Heart left ventricle (tissue), 16 donors: ENCODE measurements around the gene LRRC63. TPM values are rescaled to one million over a fixed set of nuclear protein-coding genes. Genes with fewer than 3 reads are reported as not detected.

Source experiments
- ATAC-seq, 4 donors: fragments of 200-7000 bp; cut with Tn5 transposase; one replicate each; pipeline ENCODE4 v1.9.1; 2020 to 2022; ENCODE audit warnings: moderate library complexity in 4 of 4, mild to moderate bottlenecking in 3 of 4, moderate number of reproducible peaks in 1 of 4
- DNase-seq, 5 donors: peaks; one replicate each; pipeline ENCODE4 v3.0.0-alpha.2; 2020
- H3K27ac ChIP-seq, 12 donors: fragments of 200-600 bp; sonication (generic) in 4 of 12; one replicate each; pipeline versions ENCODE4 v1.5.0 to v1.8.0; 2016 to 2022; ENCODE audit warnings: mild to moderate bottlenecking in 2 of 12
- H3K27me3 ChIP-seq, 9 donors: fragments of 200-600 bp; sonication (generic) in 2 of 9; one replicate each; pipeline versions ENCODE4 v1.5.1 to v1.8.0; 2016 to 2022; ENCODE audit warnings: mild to moderate bottlenecking in 3 of 9
- H3K36me3 ChIP-seq, 9 donors: fragments of 200-600 bp; sonication (generic) in 2 of 9; one replicate each; pipeline versions ENCODE4 v1.5.0 to v1.8.0; 2018 to 2022; ENCODE audit warnings: mild to moderate bottlenecking in 2 of 9
- H3K4me1 ChIP-seq, 12 donors: fragments of 200-600 bp; sonication (generic) in 4 of 12; one replicate each; pipeline versions ENCODE4 v1.5.0 to v1.8.0; 2016 to 2022; ENCODE audit warnings: mild to moderate bottlenecking in 3 of 12
- H3K4me3 ChIP-seq, 12 donors: fragments of 200-600 bp; sonication (generic) in 4 of 12; one replicate each; pipeline versions ENCODE4 v1.5.0 to v1.8.0; 2017 to 2022; ENCODE audit warnings: mild to moderate bottlenecking in 9 of 12, moderate library complexity in 4 of 12
- H3K9me3 ChIP-seq, 12 donors: fragments of 200-600 bp; sonication (generic) in 4 of 12; one replicate each; pipeline versions ENCODE4 v1.5.0 to v1.8.0; 2016 to 2022; ENCODE audit warnings: mild to moderate bottlenecking in 1 of 12
- POLR2A ChIP-seq, 2 donors: fragments of 450-650 bp; IDR thresholded peaks; one replicate each; pipeline ENCODE4 v1.6.1; 2017; ENCODE audit warnings: antibody characterized with exemption in 2 of 2, mild to moderate bottlenecking in 2 of 2, moderate library complexity in 2 of 2
- WGBS, 4 donors: extraction: QIAGEN DNeasy Blood & Tissue Kit in 2 of 4; methylation state at CpG; one replicate each; pipeline versions ENCODE4 v1.1.5 to v1.1.7; 2013 to 2018; 5-methylcytosine and 5-hydroxymethylcytosine counted together
- intact Hi-C, 10 donors: fragments of 100-400 bp; cut with DNase I; formaldehyde crosslinking; loops; one replicate each; pipeline versions ENCODE4 v1.11.1 to v1.14.2; 2022
- polyA plus RNA-seq, 2 donors: library from polyadenylated mRNA; stranded (reverse); fragments of 200-250 nt; gene quantifications; one replicate each; pipeline ENCODE4 v1.2.3, GENCODE V29; 2013
- total RNA-seq, 9 donors: library from RNA; depleted of rRNA in 2 of 9; stranded (reverse); fragments of >200 nt in 2 of 9; fragmentation: NEBNext Ultra II Directional in 3 of 9; extraction: Animal tissue kit (Norgen Biotek cat#: 25700) in 3 of 9; gene quantifications; one replicate each; pipeline versions ENCODE4 v1.1.0 to v1.2.4, GENCODE V29; 2016 to 2023
- TF ChIP-seq, protein P1 (sequence below), 12 donors: fragments of 200-600 bp; sonication (generic) in 4 of 12; IDR thresholded peaks; one replicate each; pipeline versions ENCODE4 v1.5.0 to v1.8.0; 2018 to 2022; ENCODE audit warnings: antibody characterized with exemption in 12 of 12, mild to moderate bottlenecking in 5 of 12
- donor health status: ischemic (EF 13 %, LVEDD 7.1; RV severe dilation, severe dysfunction).
- donor health status: healthy with polysubstance abuse.
- donor health status: DM: no; HTN: yes; CAD: no.
- donor health status: DM: no; HTN: no; CAD: no.
- donor health status: ischemic (EF 25% LVEDD 6.9; RV normal size, moderate dysfunction).
- donor health status: ischemic (EF 25% LVEDD 5.7; RV mildly dilated, moderate dysfunction).
- donor health status: healthy.
- donor health status: DM: yes; HTN: yes; CAD: no.
- donor health status: ischemic (EF 35%, LVEDD 5.7; RV mildly dilated, moderate dysfunction).
- donor health status: nonischemic (EF 11% LVEDD 7.7; RV severe dilation, severe dysfunction).
- donor health status: DM: yes; HTN: yes; CAD: no.
- donor health status: PGD.
- donor health status: ischemic (EF 29% LVEDD 5.4; RV normal size, mild dysfunction).
- donor health status: nonischemic (EF 23%, LVEDD 6.1; RV moderate dilation, normal function).

LRRC63 gene
- total and polyA plus RNA-seq, 11 donors = 0.14 to 0.48 TPM; not detected in 9

DNA sequence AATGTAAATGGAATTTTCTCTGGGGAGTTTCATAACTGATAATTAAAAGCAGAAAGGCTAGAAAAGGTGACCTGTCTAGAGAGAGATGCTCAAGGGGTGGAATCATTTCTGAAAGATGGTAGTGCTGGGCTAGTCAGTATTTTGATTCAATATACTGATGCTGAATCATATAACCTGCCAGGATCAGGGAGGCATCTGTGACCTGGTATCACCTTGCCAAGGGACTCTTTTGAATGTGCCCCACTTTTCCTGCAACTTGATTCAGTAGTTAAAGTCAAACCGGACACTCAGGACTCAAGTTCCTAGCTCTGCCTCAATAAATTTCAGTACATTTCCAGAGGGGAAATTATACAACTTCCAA, 45.5 kb upstream of the LRRC63 start:
- H3K4me3 ChIP-seq = no peak overlapping the region
- H3K9me3 ChIP-seq = no peaks in the 10 kb centered on the region
- ATAC-seq = no peak
- TF ChIP-seq, protein P1, sequence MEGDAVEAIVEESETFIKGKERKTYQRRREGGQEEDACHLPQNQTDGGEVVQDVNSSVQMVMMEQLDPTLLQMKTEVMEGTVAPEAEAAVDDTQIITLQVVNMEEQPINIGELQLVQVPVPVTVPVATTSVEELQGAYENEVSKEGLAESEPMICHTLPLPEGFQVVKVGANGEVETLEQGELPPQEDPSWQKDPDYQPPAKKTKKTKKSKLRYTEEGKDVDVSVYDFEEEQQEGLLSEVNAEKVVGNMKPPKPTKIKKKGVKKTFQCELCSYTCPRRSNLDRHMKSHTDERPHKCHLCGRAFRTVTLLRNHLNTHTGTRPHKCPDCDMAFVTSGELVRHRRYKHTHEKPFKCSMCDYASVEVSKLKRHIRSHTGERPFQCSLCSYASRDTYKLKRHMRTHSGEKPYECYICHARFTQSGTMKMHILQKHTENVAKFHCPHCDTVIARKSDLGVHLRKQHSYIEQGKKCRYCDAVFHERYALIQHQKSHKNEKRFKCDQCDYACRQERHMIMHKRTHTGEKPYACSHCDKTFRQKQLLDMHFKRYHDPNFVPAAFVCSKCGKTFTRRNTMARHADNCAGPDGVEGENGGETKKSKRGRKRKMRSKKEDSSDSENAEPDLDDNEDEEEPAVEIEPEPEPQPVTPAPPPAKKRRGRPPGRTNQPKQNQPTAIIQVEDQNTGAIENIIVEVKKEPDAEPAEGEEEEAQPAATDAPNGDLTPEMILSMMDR (IDR thresholded peaks at IDR 0.05) = no peak
- TF ChIP-seq POLR2A (IDR thresholded peaks at IDR 0.05) = no peak
- peaks cover 0 to 6% (median 0%) of the 10 kb centered on the region in 9 donors for H3K36me3 ChIP-seq
- peaks cover 0 to 13% (median 0%) of the 10 kb centered on the region in 9 donors for H3K27me3 ChIP-seq
- H3K27ac ChIP-seq = no peak overlapping the region
- WGBS, 4 donors = 72 to 89% (median 85%) methylated on average over 1 of the region's 1 CpG
- H3K4me1 ChIP-seq = peaks cover 0 to 83% (median 7%) of the 10 kb centered on the region in 12 donors
- intact Hi-C loops = loop anchor here in 1 of 10 donors (10.0 kb wide), 1 partner anchor 541 kb away; no protein-coding TSS in a partner anchor
- DNase-seq = no peak

DNA sequence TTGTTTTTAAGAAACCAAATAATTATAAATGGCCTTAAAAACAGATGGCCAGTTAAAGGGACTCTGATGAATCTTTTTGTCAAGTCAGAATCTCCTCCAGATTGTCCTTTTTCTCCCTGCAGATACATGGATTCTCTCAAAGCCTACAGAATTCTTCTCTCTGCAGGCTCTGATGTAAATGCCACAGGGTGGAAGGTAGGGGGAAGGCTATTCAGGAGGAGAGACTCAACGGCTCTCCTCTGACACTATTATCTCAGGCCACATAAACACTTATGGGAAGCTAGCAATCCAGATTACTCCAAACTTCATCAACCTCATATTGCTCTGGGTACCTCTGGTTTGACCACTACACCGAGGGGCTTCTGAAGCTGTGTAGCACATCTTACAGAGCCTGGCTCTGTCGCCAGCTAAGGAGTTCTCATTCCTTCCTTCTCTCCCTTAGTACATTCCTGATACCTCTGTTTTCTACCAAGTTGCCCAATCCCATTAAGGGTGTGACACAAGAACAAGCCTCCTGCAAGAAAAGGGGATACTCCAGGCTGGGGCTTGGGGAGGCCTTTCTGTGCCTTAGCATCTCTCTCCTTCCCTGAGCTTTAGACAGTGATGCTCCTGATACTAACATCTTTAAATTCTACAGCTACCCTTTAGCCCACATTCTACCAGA, 44.6 kb upstream of the LRRC63 start:
- H3K4me3 ChIP-seq = peak overlapping the region in 1 of 12 donors; percentile 23
- TF ChIP-seq, protein P1 (IDR thresholded peaks at IDR 0.05) = no peak
- TF ChIP-seq POLR2A (IDR thresholded peaks at IDR 0.05) = no peak
- peaks cover 0 to 13% (median 0%) of the 10 kb centered on the region in 9 donors for H3K27me3 ChIP-seq
- DNase-seq (no peak), ATAC-seq (no peak)
- peak overlapping the region in 1 of 12 donors; percentile 35 for H3K27ac ChIP-seq
- WGBS, 4 donors = 56 to 69% (median 65%) methylated on average over 3 of the region's 3 CpGs
- intact Hi-C loops = loop anchor here in 1 of 10 donors (10.0 kb wide), 1 partner anchor 542 kb away; no protein-coding TSS in a partner anchor
- peaks cover 0 to 6% (median 0%) of the 10 kb centered on the region in 9 donors for H3K36me3 ChIP-seq
- H3K9me3 ChIP-seq = no peaks in the 10 kb centered on the region
- peaks cover 0 to 84% (median 9%) of the 10 kb centered on the region in 12 donors for H3K4me1 ChIP-seq

DNA sequence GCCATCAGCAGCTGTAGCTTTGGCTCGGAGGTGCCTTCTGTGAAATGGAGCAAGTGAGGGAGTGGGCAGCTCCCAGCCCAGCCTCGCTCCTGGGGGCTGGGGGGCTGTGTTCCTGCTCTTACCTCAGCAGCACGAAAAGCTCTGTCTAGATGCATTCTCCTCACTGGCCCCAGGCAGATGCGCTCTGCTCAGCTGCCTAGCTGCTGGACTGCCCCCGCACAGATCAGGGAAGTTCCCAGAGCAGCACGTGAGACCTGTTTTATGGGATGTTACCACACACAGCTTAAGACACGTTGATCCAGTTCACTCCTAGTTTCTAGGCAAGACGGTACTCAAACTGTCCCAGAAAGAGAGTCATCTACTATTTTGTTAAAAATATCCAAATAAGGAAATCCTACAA, 43.4 kb upstream of the LRRC63 start:
- TF ChIP-seq POLR2A (IDR thresholded peaks at IDR 0.05) = no peak
- TF ChIP-seq, protein P1 (IDR thresholded peaks at IDR 0.05) = no peak
- 58 to 63% (median 60%) methylated on average over 8 of the region's 8 CpGs for WGBS, 4 donors
- peak; percentile 35 to 65 (median 54) for ATAC-seq
- Histone ChIP-seq H3K9me3 (no peaks in the 10 kb centered on the region), H3K4me3 (peak overlapping the region in 1 of 12 donors; percentile 29), H3K4me1 (peaks cover 0 to 97% (median 9%) of the 10 kb centered on the region in 12 donors), H3K27ac (peak overlapping the region in 1 of 12 donors; percentile 50), H3K36me3 (peaks cover 0 to 6% (median 0%) of the 10 kb centered on the region in 9 donors), H3K27me3 (peaks cover 0 to 13% (median 0%) of the 10 kb centered on the region in 9 donors)
- peak in 2 of 5 donors; percentile 28 to 29 for DNase-seq
- intact Hi-C loops = loop anchor here in 1 of 10 donors (10.0 kb wide), 1 partner anchor 544 kb away; no protein-coding TSS in a partner anchor

DNA sequence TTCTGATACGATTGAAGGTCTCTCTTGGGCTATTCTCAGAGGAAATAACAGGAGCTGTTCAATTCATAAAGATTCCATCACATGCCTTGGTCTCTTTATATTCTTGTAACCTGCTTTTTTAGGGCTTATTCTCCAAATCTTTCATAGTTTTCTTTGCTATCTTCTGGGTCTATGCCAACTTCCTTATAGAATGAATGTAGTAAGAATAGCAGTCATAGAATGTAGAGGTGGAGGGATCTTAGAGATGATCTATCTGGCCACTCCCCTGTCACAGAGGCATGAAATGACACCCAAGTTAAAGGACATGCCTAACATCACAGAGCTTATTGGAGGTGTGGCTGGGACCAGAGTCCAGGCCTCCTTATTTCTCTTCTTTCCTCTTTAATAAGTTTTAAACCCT, 42.9 kb upstream of the LRRC63 start:
- peak overlapping the region in 1 of 12 donors; percentile 29 for H3K4me3 ChIP-seq
- intact Hi-C loops = loop anchor here in 1 of 10 donors (10.0 kb wide), 1 partner anchor 544 kb away; no protein-coding TSS in a partner anchor
- 37 to 53% (median 42%) methylated on average over 1 of the region's 1 CpG for WGBS, 4 donors
- peaks cover 0 to 11% (median 0%) of the 10 kb centered on the region in 9 donors for H3K27me3 ChIP-seq
- ATAC-seq (no peak), DNase-seq (no peak)
- H3K36me3 ChIP-seq = peaks cover 0 to 6% (median 0%) of the 10 kb centered on the region in 9 donors
- H3K4me1 ChIP-seq = peaks cover 0 to 98% (median 9%) of the 10 kb centered on the region in 12 donors
- TF ChIP-seq POLR2A (IDR thresholded peaks at IDR 0.05) = no peak
- TF ChIP-seq, protein P1 (IDR thresholded peaks at IDR 0.05) = no peak
- H3K9me3 ChIP-seq = no peaks in the 10 kb centered on the region
- peak overlapping the region in 1 of 12 donors; percentile 91 for H3K27ac ChIP-seq
